ENCODE results near the gene ZNF473.

- TF ChIP-seq CTCF (IDR thresholded peaks at IDR 0.05) (no peak), POLR2AphosphoS5 (IDR thresholded peaks at IDR 0.05; ENCODE audit: low read depth, low read length) (no peak), TCF7L2 (IDR thresholded peaks at IDR 0.05; ENCODE audit: low read depth, low read length) (no peak), REST (IDR thresholded peaks at IDR 0.05; ENCODE audit: insufficient read depth in 1 of 2, low read depth in 2 of 2, low read length in 1 of 2) (no peak)
Observed at GRCh38 chr19:50039968-50040367, 14.2 kb downstream of the ZNF473 start.

Data from Panc1 (cell line).